Suprapubic skin (tissue), 4 donors: ENCODE measurements around the gene NCK1. TPM values are rescaled to one million over a fixed set of nuclear protein-coding genes. Genes with fewer than 3 reads are reported as not detected.
A peak's percentile ranks its signal among the peaks of the same experiment; 100 is the strongest.

Experiments
- DNase-seq, 2 donors: peaks; one replicate each; pipeline ENCODE4 v3.0.0-alpha.2; 2019; ENCODE audit warnings: low spot score in 2 of 2
- H3K27ac ChIP-seq: fragments of 200-600 bp; sonication (generic); one replicate; pipeline ENCODE4 v1.5.1; 2019
- H3K27me3 ChIP-seq: fragments of 200-600 bp; sonication (generic); one replicate; pipeline ENCODE4 v1.5.1; 2019
- H3K36me3 ChIP-seq: fragments of 200-600 bp; sonication (generic); one replicate; pipeline ENCODE4 v1.5.1; 2019
- H3K4me1 ChIP-seq: fragments of 200-600 bp; sonication (generic); one replicate; pipeline ENCODE4 v1.5.1; 2019
- H3K4me3 ChIP-seq: fragments of 200-600 bp; sonication (generic); one replicate; pipeline ENCODE4 v1.5.1; 2019; ENCODE audit warnings: mild to moderate bottlenecking
- H3K9me3 ChIP-seq: fragments of 200-600 bp; sonication (generic); one replicate; pipeline ENCODE4 v1.5.1; 2019
- CTCF ChIP-seq, 2 donors: fragments of 200-600 bp in 1 of 2; fragments of 450-650 bp in 1 of 2; sonication (generic) in 1 of 2; IDR thresholded peaks; one replicate each; pipeline ENCODE4 v1.5.1; 2016 to 2019; ENCODE audit warnings: antibody characterized with exemption in 2 of 2, mild to moderate bottlenecking in 1 of 2, moderate library complexity in 1 of 2
- EP300 ChIP-seq: sonication (generic); formaldehyde crosslinking; IDR thresholded peaks from one replicate; pipeline ENCODE4 v1.6.1; 2017; ENCODE audit warnings: antibody characterized with exemption
- POLR2A ChIP-seq, 2 donors: fragments of 450-650 bp; IDR thresholded peaks; one replicate each; pipeline ENCODE4 v1.6.1; 2017; ENCODE audit warnings: antibody characterized with exemption in 2 of 2, mild to moderate bottlenecking in 2 of 2, moderate library complexity in 2 of 2
- POLR2AphosphoS5 ChIP-seq, 3 donors: sonication (generic); formaldehyde crosslinking; IDR thresholded peaks; one replicate each; pipeline ENCODE4 v1.6.1; 2017; ENCODE audit warnings: antibody characterized with exemption in 3 of 3
- WGBS: methylation state at CpG from one replicate; pipeline ENCODE4 v1.1.5; 2018; 5-methylcytosine and 5-hydroxymethylcytosine counted together
- total RNA-seq, 4 donors: library from RNA; depleted of rRNA; stranded (reverse); fragments of >200 nt; gene quantifications; one replicate each; pipeline ENCODE4 v1.1.0, GENCODE V29; 2016

Gene NCK1
- total RNA-seq, 4 donors from 2014 or later = 38.5 to 46.3 (median 43.7) TPM

GRCh38 chr3:136835813-136836510 lies 26.0 kb upstream of the NCK1 start:
- no peak for DNase-seq
- peaks cover 12% of the 10 kb centered on the region for H3K4me1 ChIP-seq
- H3K36me3 ChIP-seq = no peaks in the 10 kb centered on the region
- H3K27ac ChIP-seq = no peak overlapping the region
- WGBS = 39% methylated on average over 3 of the region's 3 CpGs
- H3K9me3 ChIP-seq = no peaks in the 10 kb centered on the region
- no peaks in the 10 kb centered on the region for H3K27me3 ChIP-seq
- no peak for TF ChIP-seq EP300
- no peak for TF ChIP-seq POLR2A (IDR thresholded peaks at IDR 0.05)
- TF ChIP-seq POLR2AphosphoS5 (IDR thresholded peaks at IDR 0.05) = no peak
- no peak for TF ChIP-seq CTCF (IDR thresholded peaks at IDR 0.05)
- H3K4me3 ChIP-seq = no peak overlapping the region

- H3K27ac ChIP-seq = no peak overlapping the region
- TF ChIP-seq EP300 (no peak), POLR2A (IDR thresholded peaks at IDR 0.05) (no peak), POLR2AphosphoS5 (IDR thresholded peaks at IDR 0.05) (no peak), CTCF (IDR thresholded peaks at IDR 0.05) (no peak)
- DNase-seq = no peak
Measured at GRCh38 chr3:136836511-136837156, 25.4 kb upstream of the NCK1 start.

GRCh38 chr3:136838641-136839555 lies 23.1 kb upstream of the NCK1 start:
- Histone ChIP-seq H3K4me3 (no peak overlapping the region), H3K9me3 (no peaks in the 10 kb centered on the region), H3K27me3 (no peaks in the 10 kb centered on the region), H3K27ac (peak overlapping the region; percentile 24), H3K4me1 (peaks cover 12% of the 10 kb centered on the region), H3K36me3 (no peaks in the 10 kb centered on the region)
- WGBS = 23% methylated on average over 1 of the region's 1 CpG
- TF ChIP-seq EP300 = no peak
- no peak for TF ChIP-seq POLR2AphosphoS5 (IDR thresholded peaks at IDR 0.05)
- no peak for TF ChIP-seq POLR2A (IDR thresholded peaks at IDR 0.05)
- no peak for TF ChIP-seq CTCF (IDR thresholded peaks at IDR 0.05)
- DNase-seq = no peak

More at GRCh38 chr3:136836511-136837156, 25.4 kb upstream of the NCK1 start:
- no peaks in the 10 kb centered on the region for H3K36me3 ChIP-seq
- peaks cover 12% of the 10 kb centered on the region for H3K4me1 ChIP-seq
- no peaks in the 10 kb centered on the region for H3K27me3 ChIP-seq
- H3K4me3 ChIP-seq = no peak overlapping the region
- H3K9me3 ChIP-seq = no peaks in the 10 kb centered on the region

- H3K4me1 ChIP-seq = peaks cover 12% of the 10 kb centered on the region
- no peaks in the 10 kb centered on the region for H3K27me3 ChIP-seq
- H3K36me3 ChIP-seq = no peaks in the 10 kb centered on the region
- no peaks in the 10 kb centered on the region for H3K9me3 ChIP-seq
- TF ChIP-seq POLR2A (IDR thresholded peaks at IDR 0.05) = no peak
- no peak for TF ChIP-seq EP300
- TF ChIP-seq CTCF (IDR thresholded peaks at IDR 0.05) = no peak
- no peak for TF ChIP-seq POLR2AphosphoS5 (IDR thresholded peaks at IDR 0.05)
- peak overlapping the region; percentile 24 for H3K27ac ChIP-seq
- no peak overlapping the region for H3K4me3 ChIP-seq
- DNase-seq = no peak
Measured at GRCh38 chr3:136839556-136839931, 22.5 kb upstream of the NCK1 start.

- TF ChIP-seq CTCF (IDR thresholded peaks at IDR 0.05) = no peak
- no peak for TF ChIP-seq POLR2A (IDR thresholded peaks at IDR 0.05)
- TF ChIP-seq POLR2AphosphoS5 (IDR thresholded peaks at IDR 0.05) = no peak
- no peak for TF ChIP-seq EP300
- Histone ChIP-seq H3K27me3 (no peaks in the 10 kb centered on the region), H3K36me3 (peaks cover 1% of the 10 kb centered on the region), H3K4me3 (no peak overlapping the region), H3K9me3 (no peaks in the 10 kb centered on the region), H3K27ac (no peak overlapping the region), H3K4me1 (peaks cover 12% of the 10 kb centered on the region)
- no peak for DNase-seq
- WGBS = 95% methylated on average over 2 of the region's 2 CpGs
Measured at GRCh38 chr3:136840252-136840651, 21.8 kb upstream of the NCK1 start.
